H1 (cell line): ENCODE results near the gene RNASE13. TPM values are rescaled to one million over a fixed set of nuclear protein-coding genes. Genes with fewer than 3 reads are reported as not detected.

ENCODE experiments used
- CTCF ChIA-PET: fragments of 300-600 bp; sonication (Branson Sonifier 250); formaldehyde crosslinking; loops from one replicate; lab custom pipeline; 2021; ENCODE audit not compliant: partially characterized antibody; lab: Charles Lee
- POLR2A ChIA-PET: fragments of 300-600 bp; sonication (Branson Sonifier 250); formaldehyde crosslinking; loops from one replicate; lab custom pipeline; 2021; ENCODE audit warnings: inconsistent platforms; ENCODE audit not compliant: partially characterized antibody; lab: Charles Lee
- DNase-seq, 2 experiments: peaks; one replicate each; pipeline versions ENCODE4 v3.0.0 to v3.0.0-alpha.2; 2010 to 2022; ENCODE audit warnings: low spot score in 2 of 2, low read depth in 1 of 2, mixed read lengths in 1 of 2
- FAIRE-seq: peaks from 2 replicates; lab custom pipeline; 2011; peaks lifted over from hg19 to GRCh38; lab: Jason Lieb, UNC
- H2AFZ ChIP-seq: 2 replicates; pipeline ENCODE4 v1.8.1; 2012; ENCODE audit warnings: low read length, inconsistent platforms
- H2AK5ac ChIP-seq: 2 replicates; pipeline ENCODE4 v1.6.1; 2013; ENCODE audit warnings: low read depth, low read length
- H2BK120ac ChIP-seq: replicated peaks from 2 replicates; pipeline ENCODE3; 2013; ENCODE audit warnings: low read depth, low read length, inconsistent platforms
- H2BK12ac ChIP-seq: 2 replicates; pipeline ENCODE4 v1.6.1; 2013; ENCODE audit warnings: low read depth, low read length
- H2BK15ac ChIP-seq: 2 replicates; pipeline ENCODE4 v1.6.1; 2013; ENCODE audit warnings: low read length
- H2BK20ac ChIP-seq: 2 replicates; pipeline ENCODE4 v1.6.1; 2013; ENCODE audit warnings: low read length
- H2BK5ac ChIP-seq: 2 replicates; pipeline ENCODE4 v1.6.1; 2013; ENCODE audit warnings: low read depth, low read length
- H3K14ac ChIP-seq: 2 replicates; pipeline ENCODE4 v1.6.1; 2013; ENCODE audit warnings: inconsistent platforms; ENCODE audit not compliant: insufficient read length
- H3K18ac ChIP-seq: 2 replicates; pipeline ENCODE4 v1.6.1; 2013; ENCODE audit warnings: low read length; ENCODE audit errors: extremely low read depth
- H3K23ac ChIP-seq: 2 replicates; pipeline ENCODE4 v1.6.1; 2013; ENCODE audit warnings: inconsistent platforms; ENCODE audit not compliant: insufficient read length
- H3K23me2 ChIP-seq: 2 replicates; pipeline ENCODE4 v1.6.1; 2013; ENCODE audit warnings: low read depth, low read length
- H3K27ac ChIP-seq: 2 replicates; pipeline ENCODE4 v1.6.1; 2011; ENCODE audit warnings: low read depth, low read length, inconsistent platforms
- H3K27me3 ChIP-seq, 4 experiments: replicated peaks in 1 of 4; 1 replicate in 1 of 4; 2 replicates in 3 of 4; pipeline versions ENCODE4 v1.6.1 to v1.8.1; 2011 to 2013; ENCODE audit warnings: low read length in 3 of 4, mild to moderate bottlenecking in 3 of 4, inconsistent platforms in 2 of 4, mixed read lengths in 2 of 4, moderate library complexity in 1 of 4; ENCODE audit not compliant: control insufficient read depth in 3 of 4, insufficient read depth in 3 of 4; ENCODE audit errors: extremely low read depth in 1 of 4
- H3K36me3 ChIP-seq, 4 experiments: 2 replicates each; pipeline versions ENCODE4 v1.6.1 to v1.8.1; 2011 to 2013; ENCODE audit warnings: mild to moderate bottlenecking in 4 of 4, low read length in 3 of 4, moderate library complexity in 2 of 4, control low read depth in 1 of 4, inconsistent platforms in 1 of 4; ENCODE audit not compliant: insufficient read depth in 4 of 4, control insufficient read depth in 2 of 4
- H3K4ac ChIP-seq: replicated peaks from 2 replicates; pipeline ENCODE3; 2013; ENCODE audit warnings: low read length, low read depth, mixed read lengths, inconsistent platforms; ENCODE audit not compliant: insufficient read length
- H3K4me1 ChIP-seq, 4 experiments: replicated peaks in 1 of 4; 1 replicate in 1 of 4; 2 replicates in 3 of 4; pipeline versions ENCODE4 v1.6.1 to v1.8.1; 2011 to 2013; ENCODE audit warnings: low read length in 3 of 4, inconsistent platforms in 2 of 4, mixed read lengths in 1 of 4; ENCODE audit not compliant: insufficient read depth in 4 of 4, control insufficient read depth in 3 of 4
- H3K4me2 ChIP-seq, 2 experiments: 2 replicates each; pipeline versions ENCODE4 v1.6.1 to v1.8.1; 2011 to 2013; ENCODE audit warnings: low read depth in 2 of 2, low read length in 2 of 2, control low read depth in 1 of 2, inconsistent platforms in 1 of 2, mild to moderate bottlenecking in 1 of 2; ENCODE audit not compliant: insufficient read depth in 1 of 2
- H3K4me3 ChIP-seq, 4 experiments: fragments of 200-600, 300-600 bp in 1 of 4; sonication (generic), shearing (Covaris generic), sonication (Bioruptor Twin) in 1 of 4; 2 replicates each; pipeline versions ENCODE4 v1.5.1 to v1.8.1; 2011 to 2016; ENCODE audit warnings: low read length in 4 of 4, low read depth in 3 of 4, control low read depth in 2 of 4, inconsistent platforms in 2 of 4, mild to moderate bottlenecking in 2 of 4, mixed read lengths in 1 of 4, moderate library complexity in 1 of 4; ENCODE audit not compliant: insufficient read depth in 2 of 4; ENCODE audit errors: extremely low read depth in 1 of 4
- H3K56ac ChIP-seq: replicated peaks from 2 replicates; pipeline ENCODE3; 2013; ENCODE audit warnings: low read depth, mild to moderate bottlenecking, mixed read lengths, low read length, inconsistent platforms; ENCODE audit not compliant: insufficient read length
- H3K79me1 ChIP-seq: 2 replicates; pipeline ENCODE4 v1.6.1; 2013; ENCODE audit warnings: low read depth, low read length, control low read depth
- H3K79me2 ChIP-seq, 2 experiments: 2 replicates each; pipeline versions ENCODE4 v1.6.1 to v1.8.1; 2012 to 2013; ENCODE audit warnings: low read length in 2 of 2, mild to moderate bottlenecking in 2 of 2, inconsistent platforms in 1 of 2; ENCODE audit not compliant: insufficient read depth in 2 of 2, control insufficient read depth in 1 of 2
- H3K9ac ChIP-seq, 4 experiments: replicated peaks in 1 of 4; 1 replicate in 1 of 4; 2 replicates in 3 of 4; pipeline versions ENCODE4 v1.6.1 to v1.8.1; 2011 to 2013; ENCODE audit warnings: low read depth in 3 of 4, low read length in 3 of 4, control low read depth in 2 of 4, mild to moderate bottlenecking in 2 of 4, moderate library complexity in 2 of 4, inconsistent platforms in 1 of 4; ENCODE audit errors: extremely low read depth in 1 of 4
- H3K9me3 ChIP-seq, 2 experiments: 2 replicates each; pipeline versions ENCODE4 v1.6.1 to v1.8.1; 2012 to 2013; ENCODE audit warnings: mild to moderate bottlenecking in 2 of 2, moderate library complexity in 2 of 2, control low read depth in 1 of 2, inconsistent platforms in 1 of 2, low read depth in 1 of 2, low read length in 1 of 2, mixed read lengths in 1 of 2; ENCODE audit not compliant: insufficient read depth in 2 of 2
- H4K20me1 ChIP-seq, 2 experiments: replicated peaks in 1 of 2; 2 replicates each; pipeline versions ENCODE3 to v1.8.1; 2011 to 2013; ENCODE audit warnings: inconsistent platforms in 2 of 2, low read length in 2 of 2, mild to moderate bottlenecking in 1 of 2; ENCODE audit not compliant: insufficient read depth in 2 of 2, control insufficient read depth in 1 of 2
- H4K5ac ChIP-seq: 2 replicates; pipeline ENCODE4 v1.6.1; 2013; ENCODE audit warnings: low read length, low read depth, mixed read lengths, inconsistent platforms; ENCODE audit not compliant: insufficient read length
- H4K8ac ChIP-seq: 2 replicates; pipeline ENCODE4 v1.8.0; 2013; ENCODE audit warnings: mild to moderate bottlenecking, moderate library complexity, low read length, inconsistent platforms; ENCODE audit not compliant: insufficient read depth; ENCODE audit errors: extremely low read depth
- H4K91ac ChIP-seq: replicated peaks from 2 replicates; pipeline ENCODE3; 2013; ENCODE audit warnings: low read length, mixed read lengths, inconsistent platforms; ENCODE audit not compliant: insufficient read length
- CTBP2 ChIP-seq: IDR thresholded peaks from 2 replicates; pipeline ENCODE4 v1.7.0; 2011; ENCODE audit warnings: borderline replicate concordance, mild to moderate bottlenecking, moderate library complexity, mixed read lengths, low read length; ENCODE audit not compliant: insufficient read depth, insufficient read length
- HDAC6 ChIP-seq: IDR thresholded peaks from one replicate; pipeline ENCODE4 v1.7.1; 2012; ENCODE audit warnings: low read depth, mild to moderate bottlenecking, inconsistent platforms, low read length, moderate library complexity
- NRF1 ChIP-seq: IDR thresholded peaks from 2 replicates; pipeline ENCODE4 v1.6.1; 2011; ENCODE audit warnings: mild to moderate bottlenecking, low read depth, low read length, improper control_type of control experiment
- POLR2A ChIP-seq, 2 experiments: IDR thresholded peaks; 1 replicate in 1 of 2; 2 replicates in 1 of 2; pipeline ENCODE4 v1.6.1; 2011; ENCODE audit warnings: low read depth in 2 of 2, low read length in 2 of 2, mild to moderate bottlenecking in 2 of 2; ENCODE audit errors: control extremely low read depth in 1 of 2
- SIX5 ChIP-seq: IDR thresholded peaks from 2 replicates; pipeline ENCODE4 v1.6.1; 2011; ENCODE audit warnings: mild to moderate bottlenecking, low read depth, low read length
- TAF7 ChIP-seq: optimal IDR thresholded peaks from 2 replicates; pipeline ENCODE3; 2011; ENCODE audit warnings: low read depth, mild to moderate bottlenecking, inconsistent platforms, low read length, moderate library complexity, borderline replicate concordance
- WGBS, 2 experiments: shearing (Covaris generic) in 1 of 2; methylation state at CpG; one replicate each; pipeline versions ENCODE4 v1.1.6 to v1.1.7; 2013 to 2015; ENCODE audit warnings: low lambda C conversion rate in 2 of 2, mixed read lengths in 2 of 2, inconsistent platforms in 1 of 2, low coverage in 1 of 2, missing lambda C conversion rate in 1 of 2; ENCODE audit not compliant: insufficient replicate concordance in 2 of 2, insufficient coverage in 1 of 2, insufficient read length in 1 of 2; ENCODE audit errors: extremely low coverage in 1 of 2, missing lambda C conversion rate in 1 of 2; 5-methylcytosine and 5-hydroxymethylcytosine counted together
- polyA plus RNA-seq, 7 experiments: library from polyadenylated mRNA; depleted of rRNA in 3 of 7; stranded (reverse) in 5 of 7; unstranded in 2 of 7; fragments of >200 nt in 5 of 7; fragments of 200-250 nt in 2 of 7; gene quantifications; 1 replicate in 5 of 7; 2 replicates in 1 of 7; 4 replicates in 1 of 7; pipeline versions ENCODE4 v1.2.1 to v1.2.3, GENCODE V29; 2011 to 2013; ENCODE audit warnings: missing spikeins in 2 of 7, mixed read lengths in 2 of 7
- total RNA-seq: library from RNA; stranded (reverse); fragmentation: NEBNext Ultra II Directional; extraction: Animal tissue kit (Norgen Biotek cat#: 25700); gene quantifications from 2 replicates; pipeline ENCODE4 v1.2.1, GENCODE V29; 2021

Gene RNASE13
- total and polyA plus RNA-seq, 2 of the 8 experiments (the other 6 are each of a cell fraction or from before 2014, with no cell fraction given) = not detected

- Histone ChIP-seq H3K14ac (no peak overlapping the region), H2AK5ac (no peak overlapping the region), H2BK5ac (no peak overlapping the region), H3K4me2 (no peak overlapping the region), H3K23ac (no peak overlapping the region), H3K56ac (no peak overlapping the region), H3K9ac (0 out of 7 replicates have a peak overlapping the region, but pooled peaks of 1 of the 4 experiments have one; percentile 32), H3K4ac (no peak overlapping the region), H3K18ac (no peak overlapping the region), H3K36me3 (no peaks in the 10 kb centered on the region), H3K4me1 (peaks cover 4 to 14% (median 6%) of the 10 kb centered on the region in 4 experiments; a peak in 6 of 7 replicates), H3K79me1 (no peaks in the 10 kb centered on the region), H3K23me2 (peaks cover 7% of the 10 kb centered on the region), H3K27me3 (peaks cover 0 to 5% (median 1%) of the 10 kb centered on the region in 4 experiments; a peak in 3 of 7 replicates), H2BK12ac (no peak overlapping the region), H3K9me3 (no peaks in the 10 kb centered on the region), H4K8ac (no peak overlapping the region), H3K4me3 (no peak overlapping the region), H2BK15ac (no peak overlapping the region), H2BK20ac (no peak overlapping the region), H4K91ac (no peak overlapping the region), H3K27ac (no peak overlapping the region), H2BK120ac (no peak overlapping the region), H3K79me2 (no peaks in the 10 kb centered on the region), H2AFZ (no peak overlapping the region), H4K5ac (no peak overlapping the region), H4K20me1 (no peaks in the 10 kb centered on the region)
- WGBS, 2 experiments = 85% methylated on average over 12 of the region's 12 CpGs; no CpG with 5 or more reads in 1 of the 2 experiments
- no peak for FAIRE-seq
- CTCF ChIA-PET = interaction anchor here (1.0 to 8.8 kb wide), 4 partner anchors 9 to 62 kb away, joined by 7 to 152 read pairs (median 8); no protein-coding TSS in a partner anchor
- POLR2A ChIA-PET = interaction anchor here (1.1 kb wide), 1 partner anchor 10 kb away, joined by 3 read pairs; no protein-coding TSS in a partner anchor
- no peak for DNase-seq
- no peak for TF ChIP-seq CTBP2
- no peak for TF ChIP-seq HDAC6
- no peak for TF ChIP-seq TAF7
- no peak for TF ChIP-seq NRF1
- no peak for TF ChIP-seq SIX5
- TF ChIP-seq POLR2A (IDR thresholded peaks at IDR 0.05; ENCODE audit: control extremely low read depth in 1 of 2, low read depth in 2 of 2, low read length in 2 of 2) = no peak
These were observed 4.1 kb downstream of the RNASE13 start for GRCh38 chr14:21030531-21030930.
